ENCODE data around the gene SMO.

DNA sequence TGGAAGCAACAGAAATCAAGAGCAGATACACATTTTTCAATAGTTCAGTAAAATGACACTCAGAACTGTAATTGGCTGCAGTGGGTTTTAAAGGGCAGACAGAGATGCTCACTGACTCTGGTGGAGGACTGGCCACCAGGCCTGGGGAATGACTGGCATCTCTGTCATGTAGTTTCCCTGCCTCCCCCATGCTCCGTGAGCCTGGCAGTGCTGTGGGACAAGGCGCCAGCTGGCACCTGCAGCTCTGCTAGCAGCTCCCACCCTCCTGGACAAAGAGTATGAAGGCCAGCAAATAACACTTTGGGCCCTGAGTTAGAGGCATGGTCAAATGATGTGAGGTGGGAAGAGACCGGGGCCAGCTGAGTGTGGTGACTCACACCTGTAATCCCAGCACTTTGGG lies 28.9 kb upstream of the SMO start:
- TF ChIP-seq EGR1 (IDR thresholded peaks at IDR 0.05; ENCODE audit: low read depth in 2 of 2) (no peak), GABPA (IDR thresholded peaks at IDR 0.05 in 1 of 2, conservative IDR thresholded peaks at IDR 0.05 in 1 of 2) (no peak), JUND (IDR thresholded peaks at IDR 0.05) (no peak), YY1 (IDR thresholded peaks at IDR 0.05) (no peak), FOXA1 (IDR thresholded peaks at IDR 0.05) (no peak), SP1 (IDR thresholded peaks at IDR 0.05) (no peak), RAD21 (IDR thresholded peaks at IDR 0.05) (no peak), TAF1 (conservative IDR thresholded peaks at IDR 0.05) (no peak)
- TF ChIP-seq, protein P1, sequence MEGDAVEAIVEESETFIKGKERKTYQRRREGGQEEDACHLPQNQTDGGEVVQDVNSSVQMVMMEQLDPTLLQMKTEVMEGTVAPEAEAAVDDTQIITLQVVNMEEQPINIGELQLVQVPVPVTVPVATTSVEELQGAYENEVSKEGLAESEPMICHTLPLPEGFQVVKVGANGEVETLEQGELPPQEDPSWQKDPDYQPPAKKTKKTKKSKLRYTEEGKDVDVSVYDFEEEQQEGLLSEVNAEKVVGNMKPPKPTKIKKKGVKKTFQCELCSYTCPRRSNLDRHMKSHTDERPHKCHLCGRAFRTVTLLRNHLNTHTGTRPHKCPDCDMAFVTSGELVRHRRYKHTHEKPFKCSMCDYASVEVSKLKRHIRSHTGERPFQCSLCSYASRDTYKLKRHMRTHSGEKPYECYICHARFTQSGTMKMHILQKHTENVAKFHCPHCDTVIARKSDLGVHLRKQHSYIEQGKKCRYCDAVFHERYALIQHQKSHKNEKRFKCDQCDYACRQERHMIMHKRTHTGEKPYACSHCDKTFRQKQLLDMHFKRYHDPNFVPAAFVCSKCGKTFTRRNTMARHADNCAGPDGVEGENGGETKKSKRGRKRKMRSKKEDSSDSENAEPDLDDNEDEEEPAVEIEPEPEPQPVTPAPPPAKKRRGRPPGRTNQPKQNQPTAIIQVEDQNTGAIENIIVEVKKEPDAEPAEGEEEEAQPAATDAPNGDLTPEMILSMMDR (IDR thresholded peaks at IDR 0.05; ENCODE audit: low read depth, low read length, missing input control): no peak
- TF ChIP-seq, protein P2, sequence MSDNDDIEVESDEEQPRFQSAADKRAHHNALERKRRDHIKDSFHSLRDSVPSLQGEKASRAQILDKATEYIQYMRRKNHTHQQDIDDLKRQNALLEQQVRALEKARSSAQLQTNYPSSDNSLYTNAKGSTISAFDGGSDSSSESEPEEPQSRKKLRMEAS (IDR thresholded peaks at IDR 0.05): no peak
- TF ChIP-seq, protein P3, sequence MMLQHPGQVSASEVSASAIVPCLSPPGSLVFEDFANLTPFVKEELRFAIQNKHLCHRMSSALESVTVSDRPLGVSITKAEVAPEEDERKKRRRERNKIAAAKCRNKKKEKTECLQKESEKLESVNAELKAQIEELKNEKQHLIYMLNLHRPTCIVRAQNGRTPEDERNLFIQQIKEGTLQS (IDR thresholded peaks at IDR 0.05): no peak
- TF ChIP-seq, protein P4, sequence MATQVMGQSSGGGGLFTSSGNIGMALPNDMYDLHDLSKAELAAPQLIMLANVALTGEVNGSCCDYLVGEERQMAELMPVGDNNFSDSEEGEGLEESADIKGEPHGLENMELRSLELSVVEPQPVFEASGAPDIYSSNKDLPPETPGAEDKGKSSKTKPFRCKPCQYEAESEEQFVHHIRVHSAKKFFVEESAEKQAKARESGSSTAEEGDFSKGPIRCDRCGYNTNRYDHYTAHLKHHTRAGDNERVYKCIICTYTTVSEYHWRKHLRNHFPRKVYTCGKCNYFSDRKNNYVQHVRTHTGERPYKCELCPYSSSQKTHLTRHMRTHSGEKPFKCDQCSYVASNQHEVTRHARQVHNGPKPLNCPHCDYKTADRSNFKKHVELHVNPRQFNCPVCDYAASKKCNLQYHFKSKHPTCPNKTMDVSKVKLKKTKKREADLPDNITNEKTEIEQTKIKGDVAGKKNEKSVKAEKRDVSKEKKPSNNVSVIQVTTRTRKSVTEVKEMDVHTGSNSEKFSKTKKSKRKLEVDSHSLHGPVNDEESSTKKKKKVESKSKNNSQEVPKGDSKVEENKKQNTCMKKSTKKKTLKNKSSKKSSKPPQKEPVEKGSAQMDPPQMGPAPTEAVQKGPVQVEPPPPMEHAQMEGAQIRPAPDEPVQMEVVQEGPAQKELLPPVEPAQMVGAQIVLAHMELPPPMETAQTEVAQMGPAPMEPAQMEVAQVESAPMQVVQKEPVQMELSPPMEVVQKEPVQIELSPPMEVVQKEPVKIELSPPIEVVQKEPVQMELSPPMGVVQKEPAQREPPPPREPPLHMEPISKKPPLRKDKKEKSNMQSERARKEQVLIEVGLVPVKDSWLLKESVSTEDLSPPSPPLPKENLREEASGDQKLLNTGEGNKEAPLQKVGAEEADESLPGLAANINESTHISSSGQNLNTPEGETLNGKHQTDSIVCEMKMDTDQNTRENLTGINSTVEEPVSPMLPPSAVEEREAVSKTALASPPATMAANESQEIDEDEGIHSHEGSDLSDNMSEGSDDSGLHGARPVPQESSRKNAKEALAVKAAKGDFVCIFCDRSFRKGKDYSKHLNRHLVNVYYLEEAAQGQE (IDR thresholded peaks at IDR 0.05): no peak
- TF ChIP-seq, protein P5, sequence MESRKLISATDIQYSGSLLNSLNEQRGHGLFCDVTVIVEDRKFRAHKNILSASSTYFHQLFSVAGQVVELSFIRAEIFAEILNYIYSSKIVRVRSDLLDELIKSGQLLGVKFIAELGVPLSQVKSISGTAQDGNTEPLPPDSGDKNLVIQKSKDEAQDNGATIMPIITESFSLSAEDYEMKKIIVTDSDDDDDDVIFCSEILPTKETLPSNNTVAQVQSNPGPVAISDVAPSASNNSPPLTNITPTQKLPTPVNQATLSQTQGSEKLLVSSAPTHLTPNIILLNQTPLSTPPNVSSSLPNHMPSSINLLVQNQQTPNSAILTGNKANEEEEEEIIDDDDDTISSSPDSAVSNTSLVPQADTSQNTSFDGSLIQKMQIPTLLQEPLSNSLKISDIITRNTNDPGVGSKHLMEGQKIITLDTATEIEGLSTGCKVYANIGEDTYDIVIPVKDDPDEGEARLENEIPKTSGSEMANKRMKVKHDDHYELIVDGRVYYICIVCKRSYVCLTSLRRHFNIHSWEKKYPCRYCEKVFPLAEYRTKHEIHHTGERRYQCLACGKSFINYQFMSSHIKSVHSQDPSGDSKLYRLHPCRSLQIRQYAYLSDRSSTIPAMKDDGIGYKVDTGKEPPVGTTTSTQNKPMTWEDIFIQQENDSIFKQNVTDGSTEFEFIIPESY (IDR thresholded peaks at IDR 0.05): no peak

Measured in liver (tissue), 3 donors.